Fibroblast of mammary gland (primary cell): ENCODE data around the gene GLRA3.

Experiments
- DNase-seq: peaks from one replicate; pipeline ENCODE4 v3.0.0-alpha.2; 2010; ENCODE audit warnings: low read depth
- H3K4me3 ChIP-seq: 2 replicates; pipeline ENCODE4 v1.5.1; 2011; ENCODE audit warnings: low read depth, mild to moderate bottlenecking, low read length, moderate library complexity; ENCODE audit not compliant: control insufficient read depth
- CTCF ChIP-seq: conservative IDR thresholded peaks from 2 replicates; pipeline ENCODE4 v1.5.1; 2011; ENCODE audit warnings: low read depth, low read length, inconsistent platforms; ENCODE audit not compliant: control insufficient read depth, insufficient read depth

The GLRA3 gene

GRCh38 chr4:174595141-174595929, 233.7 kb downstream of the GLRA3 start:
- TF ChIP-seq CTCF: no peak
- no peak overlapping the region for H3K4me3 ChIP-seq
- peak; percentile 20 for DNase-seq

GRCh38 chr4:174593701-174594100, 235.3 kb downstream of the GLRA3 start:
- no peak for TF ChIP-seq CTCF
- no peak for DNase-seq

GRCh38 chr4:174592985-174593335, 236.1 kb downstream of the GLRA3 start:
- peak; percentile 84 for DNase-seq

More at GRCh38 chr4:174593701-174594100, 235.3 kb downstream of the GLRA3 start:
- H3K4me3 ChIP-seq: no peak overlapping the region

GRCh38 chr4:174592256-174592984, 236.6 kb downstream of the GLRA3 start:
- H3K4me3 ChIP-seq: no peak overlapping the region
- peak; percentile 27 for DNase-seq
- no peak for TF ChIP-seq CTCF

More at GRCh38 chr4:174592985-174593335, 236.1 kb downstream of the GLRA3 start:
- TF ChIP-seq CTCF: no peak
- H3K4me3 ChIP-seq: no peak overlapping the region

- no peak for DNase-seq
- TF ChIP-seq CTCF: no peak
- no peak overlapping the region for H3K4me3 ChIP-seq
These were observed 237.6 kb downstream of the GLRA3 start for GRCh38 chr4:174591243-174592021.

- H3K4me3 ChIP-seq: no peak overlapping the region
- no peak for DNase-seq
- TF ChIP-seq CTCF: no peak
These were observed 238.7 kb downstream of the GLRA3 start for GRCh38 chr4:174590336-174590735.
